IMR-90 (cell line): ENCODE results near the gene MCTP2. TPM values are rescaled to one million over a fixed set of nuclear protein-coding genes. Genes with fewer than 3 reads are reported as not detected.

Experiments used
- ATAC-seq: fragments of 200-7000 bp; cut with Tn5 transposase; 2 replicates; pipeline ENCODE4 v1.9.1; 2020; ENCODE audit warnings: low read depth, mild to moderate bottlenecking, moderate library complexity
- BruUV-seq: library from RNA; stranded (reverse); fragments of 400-500 nt; replicated peaks from 2 replicates; lab custom pipeline; 2021; lab: Mats Ljungman, UMichigan
- CTCF ChIA-PET: fragments of 300-600 bp; formaldehyde crosslinking; extraction: SDS; loops from one replicate; lab custom pipeline; 2021; ENCODE audit warnings: antibody characterized with exemption; lab: Yijun Ruan, JAX
- POLR2A ChIA-PET: fragments of 300-600 bp; sonication (Branson Sonifier 250); formaldehyde crosslinking; loops from one replicate; lab custom pipeline; 2022; ENCODE audit warnings: antibody characterized with exemption; ENCODE audit not compliant: unreplicated experiment; lab: Charles Lee
- DNase-seq: peaks from one replicate; pipeline ENCODE4 v3.0.0; 2013
- H2AFZ ChIP-seq: replicated peaks from 2 replicates; pipeline ENCODE3; 2013; ENCODE audit warnings: low read length, mild to moderate bottlenecking; ENCODE audit not compliant: poor library complexity
- H2AK5ac ChIP-seq: 2 replicates; pipeline ENCODE4 v1.6.1; 2013; ENCODE audit warnings: low read depth, low read length, inconsistent platforms
- H2AK9ac ChIP-seq: replicated peaks from 2 replicates; pipeline ENCODE3; 2013; ENCODE audit warnings: mild to moderate bottlenecking, low read depth, low read length, moderate library complexity; ENCODE audit not compliant: poor library complexity
- H2BK120ac ChIP-seq: 2 replicates; pipeline ENCODE4 v1.6.1; 2013; ENCODE audit warnings: low read depth, low read length, inconsistent platforms
- H2BK15ac ChIP-seq: 3 replicates; pipeline ENCODE4 v1.6.1; 2013; ENCODE audit warnings: low read depth, low read length, inconsistent platforms
- H2BK20ac ChIP-seq: 2 replicates; pipeline ENCODE4 v1.6.1; 2013; ENCODE audit warnings: low read depth, mild to moderate bottlenecking, inconsistent platforms, low read length, moderate library complexity
- H2BK5ac ChIP-seq: 2 replicates; pipeline ENCODE4 v1.6.1; 2013; ENCODE audit warnings: mild to moderate bottlenecking, low read depth, low read length, inconsistent platforms; ENCODE audit not compliant: poor library complexity, severe bottlenecking
- H3K14ac ChIP-seq: replicated peaks from 2 replicates; pipeline ENCODE4 v1.6.1; 2013; ENCODE audit warnings: low read depth, low read length, inconsistent platforms
- H3K18ac ChIP-seq: 2 replicates; pipeline ENCODE4 v1.6.1; 2013; ENCODE audit warnings: low read depth, low read length, control low read depth
- H3K23ac ChIP-seq: 2 replicates; pipeline ENCODE4 v1.6.1; 2013; ENCODE audit warnings: low read depth, low read length, inconsistent platforms
- H3K27ac ChIP-seq: 2 replicates; pipeline ENCODE4 v1.5.1; 2013; ENCODE audit warnings: mild to moderate bottlenecking, control low read depth, low read length; ENCODE audit not compliant: insufficient read depth
- H3K27me3 ChIP-seq: 2 replicates; pipeline ENCODE4 v1.6.1; 2013; ENCODE audit warnings: low read length; ENCODE audit not compliant: control insufficient read depth, insufficient read depth
- H3K36me3 ChIP-seq: 2 replicates; pipeline ENCODE4 v1.6.1; 2013; ENCODE audit warnings: low read length, mixed read lengths; ENCODE audit not compliant: control insufficient read depth, insufficient read depth
- H3K4ac ChIP-seq: 2 replicates; pipeline ENCODE4 v1.6.1; 2013; ENCODE audit warnings: low read depth, low read length, inconsistent platforms
- H3K4me1 ChIP-seq: 2 replicates; pipeline ENCODE4 v1.6.1; 2013; ENCODE audit warnings: low read length, mixed read lengths; ENCODE audit not compliant: control insufficient read depth, insufficient read depth
- H3K4me2 ChIP-seq: 2 replicates; pipeline ENCODE4 v1.6.1; 2013; ENCODE audit warnings: low read depth, mild to moderate bottlenecking, control low read depth, low read length, moderate library complexity
- H3K4me3 ChIP-seq: 2 replicates; pipeline ENCODE4 v1.5.1; 2013; ENCODE audit warnings: low read depth, mild to moderate bottlenecking, control low read depth, low read length, moderate library complexity; ENCODE audit not compliant: insufficient read depth
- H3K56ac ChIP-seq: 2 replicates; pipeline ENCODE4 v1.6.1; 2013; ENCODE audit warnings: low read length, inconsistent platforms; ENCODE audit not compliant: insufficient read depth; ENCODE audit errors: extremely low read depth
- H3K79me1 ChIP-seq, 2 experiments: 2 replicates each; pipeline ENCODE4 v1.6.1; 2013; ENCODE audit warnings: low read length in 2 of 2, inconsistent platforms in 1 of 2, low read depth in 1 of 2
- H3K9ac ChIP-seq: 2 replicates; pipeline ENCODE4 v1.6.1; 2013; ENCODE audit warnings: low read depth, low read length, control low read depth
- H3K9me1 ChIP-seq: 2 replicates; pipeline ENCODE4 v1.6.1; 2013; ENCODE audit warnings: low read length, inconsistent platforms; ENCODE audit not compliant: insufficient read depth
- H3K9me3 ChIP-seq: 2 replicates; pipeline ENCODE4 v1.6.1; 2013; ENCODE audit warnings: low read length; ENCODE audit not compliant: control insufficient read depth, insufficient read depth
- H4K20me1 ChIP-seq: 2 replicates; pipeline ENCODE4 v1.6.1; 2013; ENCODE audit warnings: low read length, inconsistent platforms; ENCODE audit not compliant: insufficient read depth
- H4K5ac ChIP-seq: 2 replicates; pipeline ENCODE4 v1.6.1; 2013; ENCODE audit warnings: mild to moderate bottlenecking, low read depth, low read length, control low read depth
- H4K8ac ChIP-seq, 2 experiments: 2 replicates each; pipeline ENCODE4 v1.6.1; 2013; ENCODE audit warnings: low read depth in 2 of 2, low read length in 2 of 2, control low read depth in 1 of 2, inconsistent platforms in 1 of 2
- H4K91ac ChIP-seq: 2 replicates; pipeline ENCODE4 v1.6.1; 2013; ENCODE audit warnings: low read depth, low read length, inconsistent platforms; ENCODE audit not compliant: insufficient read depth
- BHLHE40 ChIP-seq: fragments of 150-350 bp; IDR thresholded peaks from 2 replicates; pipeline ENCODE4 v1.6.1; 2016; ENCODE audit warnings: mild to moderate bottlenecking, low read depth, low read length
- CEBPB ChIP-seq: IDR thresholded peaks from 2 replicates; pipeline ENCODE4 v1.6.1; 2012; ENCODE audit warnings: low read depth, low read length, improper control_type of control experiment
- CTCF ChIP-seq: conservative IDR thresholded peaks from 2 replicates; pipeline ENCODE4 v1.5.1; 2012; ENCODE audit warnings: mild to moderate bottlenecking, low read depth, low read length, improper control_type of control experiment
- ELK1 ChIP-seq: fragments of 150-350 bp; IDR thresholded peaks from 2 replicates; pipeline ENCODE4 v1.6.1; 2016; ENCODE audit warnings: low read depth, mild to moderate bottlenecking, low read length, moderate library complexity, borderline replicate concordance
- MXI1 ChIP-seq: IDR thresholded peaks from 2 replicates; pipeline ENCODE4 v1.6.1; 2012; ENCODE audit warnings: low read depth, mild to moderate bottlenecking, low read length, moderate library complexity, borderline replicate concordance
- NFE2L2 ChIP-seq: fragments of 150-350 bp; IDR thresholded peaks from 2 replicates; pipeline ENCODE4 v1.6.1; 2016; ENCODE audit warnings: low read depth, mild to moderate bottlenecking, low read length
- POLR2A ChIP-seq: IDR thresholded peaks from 2 replicates; pipeline ENCODE4 v1.6.1; 2012; ENCODE audit warnings: mild to moderate bottlenecking, low read depth, low read length
- RAD21 ChIP-seq: IDR thresholded peaks from 2 replicates; pipeline ENCODE4 v1.6.1; 2012; ENCODE audit warnings: low read length, improper control_type of control experiment
- WGBS, 2 experiments: methylation state at CpG; one replicate each; pipeline versions ENCODE4 v1.1.5 to v1.1.7; 2013; ENCODE audit warnings: missing lambda C conversion rate in 2 of 2; ENCODE audit not compliant: insufficient read length in 1 of 2; ENCODE audit errors: extremely low coverage in 2 of 2; 5-methylcytosine and 5-hydroxymethylcytosine counted together
- dilution Hi-C: fragments of 300-500 bp; cut with HindIII; formaldehyde crosslinking; loops from one replicate; pipeline ENCODE4 v1.14.3; 2018; ENCODE audit warnings: low sequenced_read_pairs; ENCODE audit not compliant: unreplicated experiment
- in situ Hi-C: fragments of 300-500 bp; cut with MboI; formaldehyde crosslinking; loops from 3 replicates; pipeline ENCODE4 v1.14.3; 2019; ENCODE audit warnings: low sequenced_read_pairs, inconsistent platforms, mixed read lengths
- intact Hi-C: fragments of 100-400 bp; cut with micrococcal nuclease; formaldehyde crosslinking; loops from 2 replicates; pipeline ENCODE4 v1.10.0; 2022
- polyA plus RNA-seq, 3 experiments: library from polyadenylated mRNA; depleted of rRNA; stranded (reverse); fragments of >200 nt; gene quantifications; 2 replicates each; pipeline ENCODE4 v1.2.3, GENCODE V29; 2012; ENCODE audit warnings: low replicate concordance in 1 of 3
- total RNA-seq: library from RNA; depleted of rRNA; stranded (reverse); fragments of >200 nt; gene quantifications from 2 replicates; pipeline ENCODE4 v1.2.3, GENCODE V29; 2012

Gene MCTP2
- total and polyA plus RNA-seq, 2 of the 4 experiments (the other 2 are of a cell fraction) = 5.1 to 9.9 TPM

- no peak for TF ChIP-seq CTCF
These were observed 190.3 kb downstream of the MCTP2 start (continued) for GRCh38 chr15:94421706-94422105.

GRCh38 chr15:94432279-94432678 lies 200.9 kb downstream of the MCTP2 start:
- CTCF ChIA-PET = no interaction called here
- Histone ChIP-seq H2BK5ac (no peak overlapping the region), H3K27ac (no peak overlapping the region), H3K14ac (no peak overlapping the region), H3K18ac (no peak overlapping the region), H4K8ac (no peak overlapping the region), H3K9ac (no peak overlapping the region), H3K4me1 (no peaks in the 10 kb centered on the region), H3K27me3 (no peaks in the 10 kb centered on the region), H3K9me3 (peaks cover 2% of the 10 kb centered on the region; the same call in 1 of the 2 replicates), H3K36me3 (no peaks in the 10 kb centered on the region), H3K4me3 (no peak overlapping the region), H2AFZ (no peak overlapping the region), H3K4me2 (no peak overlapping the region), H3K4ac (no peak overlapping the region), H3K23ac (no peak overlapping the region), H2AK5ac (no peak overlapping the region), H2BK15ac (no peak overlapping the region), H4K91ac (no peak overlapping the region), H3K56ac (no peak overlapping the region), H3K79me1 (no peaks in the 10 kb centered on the region), H4K5ac (no peak overlapping the region), H4K20me1 (no peaks in the 10 kb centered on the region), H2AK9ac (no peak overlapping the region), H3K9me1 (no peaks in the 10 kb centered on the region), H2BK20ac (no peak overlapping the region), H2BK120ac (no peak overlapping the region)
- intact Hi-C loops = no loop called here
- POLR2A ChIA-PET = no interaction called here
- TF ChIP-seq RAD21 (no peak), BHLHE40 (no peak), POLR2A (no peak), CEBPB (no peak), MXI1 (no peak), ELK1 (no peak), NFE2L2 (no peak)
- in situ Hi-C loops = no loop called here
- dilution Hi-C loops = no loop called here
- DNase-seq (no peak), ATAC-seq (no peak)
- BruUV-seq = no TSS peak
- no CpG with 5 or more reads among the region's 1 CpG for WGBS, 2 experiments
